Neural progenitor cell (in vitro differentiated cells): ENCODE data around the gene REC114. TPM values are rescaled to one million over a fixed set of nuclear protein-coding genes. Genes with fewer than 3 reads are reported as not detected.

Source experiments
- DNase-seq: peaks from one replicate; pipeline ENCODE4 v3.0.0-alpha.2; 2016; ENCODE audit warnings: low spot score
- H2AFZ ChIP-seq: fragments of 200-600 bp; sonication (generic); replicated peaks from 2 replicates; pipeline ENCODE4 v1.6.1; 2016; ENCODE audit warnings: antibody characterized with exemption
- H3F3A ChIP-seq: fragments of 200-600 bp; sonication (generic); 2 replicates; pipeline ENCODE4 v1.6.1; 2016; ENCODE audit warnings: antibody characterized with exemption, low read depth
- H3K27ac ChIP-seq: fragments of 200-600 bp; sonication (generic); 2 replicates; pipeline ENCODE4 v1.5.1; 2016; ENCODE audit warnings: mild to moderate bottlenecking
- H3K27me3 ChIP-seq: fragments of 200-600 bp; sonication (generic); 2 replicates; pipeline ENCODE4 v1.6.1; 2016; ENCODE audit warnings: mild to moderate bottlenecking, moderate library complexity
- H3K36me3 ChIP-seq: fragments of 200-600 bp; sonication (generic); 2 replicates; pipeline ENCODE4 v1.5.1; 2016
- H3K4me1 ChIP-seq: fragments of 200-600 bp; sonication (generic); 2 replicates; pipeline ENCODE4 v1.6.1; 2016; ENCODE audit warnings: mixed run types
- H3K4me2 ChIP-seq: fragments of 200-600 bp; sonication (generic); 2 replicates; pipeline ENCODE4 v1.6.1; 2016
- H3K4me3 ChIP-seq: fragments of 200-600 bp; sonication (generic); 2 replicates; pipeline ENCODE4 v1.5.1; 2016
- H3K79me2 ChIP-seq: fragments of 200-600 bp; sonication (generic); 2 replicates; pipeline ENCODE4 v1.6.1; 2016; ENCODE audit warnings: low read depth
- H3K9ac ChIP-seq: fragments of 200-600 bp; sonication (generic); 2 replicates; pipeline ENCODE4 v1.6.1; 2016
- H3K9me3 ChIP-seq: fragments of 200-600 bp; sonication (generic); 2 replicates; pipeline ENCODE4 v1.5.1; 2016; ENCODE audit warnings: low read depth
- H4K20me1 ChIP-seq: fragments of 200-600 bp; sonication (generic); 2 replicates; pipeline ENCODE4 v1.6.1; 2016; ENCODE audit warnings: low read depth
- H3K27ac Mint-ChIP-seq: 3 replicates; pipeline ENCODE4 v1.8.0; 2021; ENCODE audit warnings: mixed read lengths
- H3K27me3 Mint-ChIP-seq: 2 replicates; pipeline ENCODE4 v1.8.0; 2022; ENCODE audit warnings: low read depth, mild to moderate bottlenecking, inconsistent platforms, moderate library complexity, mixed read lengths; ENCODE audit not compliant: insufficient read depth
- H3K36me3 Mint-ChIP-seq: 3 replicates; pipeline ENCODE4 v1.8.0; 2021; ENCODE audit warnings: mixed read lengths
- H3K4me1 Mint-ChIP-seq: 3 replicates; pipeline ENCODE4 v1.8.0; 2021; ENCODE audit warnings: mixed read lengths
- H3K4me3 Mint-ChIP-seq: 3 replicates; pipeline ENCODE4 v1.8.0; 2021; ENCODE audit warnings: mild to moderate bottlenecking, moderate library complexity, mixed read lengths
- H3K9me3 Mint-ChIP-seq: 3 replicates; pipeline ENCODE4 v1.8.0; 2020; ENCODE audit warnings: mixed read lengths
- EZH2 ChIP-seq: fragments of 200-600 bp; sonication (generic); IDR thresholded peaks from 2 replicates; pipeline ENCODE4 v1.6.1; 2017; ENCODE audit warnings: antibody characterized with exemption, mild to moderate bottlenecking, moderate library complexity
- EZH2phosphoT487 ChIP-seq: fragments of 200-600 bp; sonication (generic); IDR thresholded peaks from 2 replicates; pipeline ENCODE4 v1.6.1; 2017; ENCODE audit warnings: antibody characterized with exemption
- total RNA-seq: library from RNA; depleted of rRNA; stranded (reverse); fragments of >200 nt; gene quantifications from 2 replicates; pipeline ENCODE4 v1.2.3, GENCODE V29; 2015; ENCODE audit warnings: low replicate concordance
- TF ChIP-seq, protein P1 (sequence below): fragments of 200-600 bp; sonication (generic); IDR thresholded peaks from 2 replicates; pipeline ENCODE4 v1.5.1; 2017; ENCODE audit warnings: antibody characterized with exemption, mild to moderate bottlenecking

Gene REC114
- total RNA-seq, 1 donor from 2014 or later = not detected

GRCh38 chr15:73597036-73597638 lies 154.2 kb downstream of the REC114 start:
- no peak for DNase-seq
- no peak overlapping the region for H3K27ac Mint-ChIP-seq
- TF ChIP-seq EZH2 (no peak), EZH2phosphoT487 (no peak)
- TF ChIP-seq, protein P1, sequence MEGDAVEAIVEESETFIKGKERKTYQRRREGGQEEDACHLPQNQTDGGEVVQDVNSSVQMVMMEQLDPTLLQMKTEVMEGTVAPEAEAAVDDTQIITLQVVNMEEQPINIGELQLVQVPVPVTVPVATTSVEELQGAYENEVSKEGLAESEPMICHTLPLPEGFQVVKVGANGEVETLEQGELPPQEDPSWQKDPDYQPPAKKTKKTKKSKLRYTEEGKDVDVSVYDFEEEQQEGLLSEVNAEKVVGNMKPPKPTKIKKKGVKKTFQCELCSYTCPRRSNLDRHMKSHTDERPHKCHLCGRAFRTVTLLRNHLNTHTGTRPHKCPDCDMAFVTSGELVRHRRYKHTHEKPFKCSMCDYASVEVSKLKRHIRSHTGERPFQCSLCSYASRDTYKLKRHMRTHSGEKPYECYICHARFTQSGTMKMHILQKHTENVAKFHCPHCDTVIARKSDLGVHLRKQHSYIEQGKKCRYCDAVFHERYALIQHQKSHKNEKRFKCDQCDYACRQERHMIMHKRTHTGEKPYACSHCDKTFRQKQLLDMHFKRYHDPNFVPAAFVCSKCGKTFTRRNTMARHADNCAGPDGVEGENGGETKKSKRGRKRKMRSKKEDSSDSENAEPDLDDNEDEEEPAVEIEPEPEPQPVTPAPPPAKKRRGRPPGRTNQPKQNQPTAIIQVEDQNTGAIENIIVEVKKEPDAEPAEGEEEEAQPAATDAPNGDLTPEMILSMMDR = no peak
- H3K27me3 ChIP-seq = no peaks in the 10 kb centered on the region
- peak overlapping the region; percentile 43 for H3K4me2 ChIP-seq
- peaks cover 93% of the 10 kb centered on the region for H4K20me1 ChIP-seq
- peaks cover 31% of the 10 kb centered on the region for H3F3A ChIP-seq
- peaks cover 100% of the 10 kb centered on the region for H3K79me2 ChIP-seq
- H3K27me3 Mint-ChIP-seq = peaks cover 4% of the 10 kb centered on the region
- peaks cover 33% of the 10 kb centered on the region for H3K4me1 Mint-ChIP-seq
- H3K4me3 ChIP-seq = no peak overlapping the region
- no peaks in the 10 kb centered on the region for H3K36me3 ChIP-seq
- peaks cover 72% of the 10 kb centered on the region for H3K4me1 ChIP-seq
- no peak overlapping the region for H3K4me3 Mint-ChIP-seq
- H3K9ac ChIP-seq = no peak overlapping the region
- H3K9me3 ChIP-seq = no peaks in the 10 kb centered on the region
- peak overlapping the region; percentile 71 for H3K27ac ChIP-seq
- no peak overlapping the region for H2AFZ ChIP-seq
- H3K36me3 Mint-ChIP-seq = peaks cover 8% of the 10 kb centered on the region
- H3K9me3 Mint-ChIP-seq = no peaks in the 10 kb centered on the region

DNA sequence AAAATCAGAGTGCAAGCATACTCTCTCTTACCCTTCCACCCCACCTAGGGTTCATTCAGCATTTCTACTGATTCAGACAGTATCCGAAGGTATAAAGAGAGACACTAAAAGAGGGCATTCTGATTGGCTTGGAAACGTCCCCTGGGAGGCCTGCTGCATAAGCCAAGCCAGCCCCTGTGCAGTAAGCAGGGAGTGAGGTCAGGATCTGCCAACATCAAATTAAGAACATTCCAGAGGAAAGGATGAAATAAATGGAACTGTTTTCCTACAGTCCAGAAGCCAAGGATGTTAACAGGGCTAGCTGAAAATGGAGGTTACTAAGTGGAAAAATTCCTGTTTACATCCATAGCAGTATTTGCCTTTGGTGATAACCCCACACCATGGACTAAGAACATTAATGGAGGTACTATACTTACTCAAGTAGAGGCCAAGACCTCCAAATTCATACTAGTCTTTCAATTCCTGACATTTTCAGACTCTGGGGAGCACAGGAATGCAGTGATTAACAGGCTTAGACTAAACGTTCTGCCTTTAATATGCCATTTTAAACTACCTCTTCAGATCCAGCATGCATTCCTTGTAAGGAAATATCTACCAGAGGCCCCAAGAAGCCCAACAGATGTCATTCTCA lies 155.7 kb downstream of the REC114 start:
- DNase-seq = no peak
- Mint-ChIP-seq H3K4me3 (no peak overlapping the region), H3K9me3 (no peaks in the 10 kb centered on the region), H3K36me3 (peaks cover 8% of the 10 kb centered on the region), H3K4me1 (peaks cover 33% of the 10 kb centered on the region), H3K27ac (no peak overlapping the region), H3K27me3 (peaks cover 4% of the 10 kb centered on the region)
- H3K79me2 ChIP-seq = peaks cover 100% of the 10 kb centered on the region
- peak overlapping the region; percentile 43 for H3K4me2 ChIP-seq
- H3K27ac ChIP-seq = no peak overlapping the region
- no peak overlapping the region for H3K9ac ChIP-seq
- no peaks in the 10 kb centered on the region for H3K27me3 ChIP-seq
- H3K4me1 ChIP-seq = peaks cover 84% of the 10 kb centered on the region
- H3K36me3 ChIP-seq = no peaks in the 10 kb centered on the region
- peaks cover 46% of the 10 kb centered on the region for H3F3A ChIP-seq
- H4K20me1 ChIP-seq = peaks cover 98% of the 10 kb centered on the region
- no peak overlapping the region for H2AFZ ChIP-seq
- TF ChIP-seq EZH2phosphoT487 (no peak), EZH2 (no peak)
- TF ChIP-seq, protein P1 = no peak
- no peaks in the 10 kb centered on the region for H3K9me3 ChIP-seq
- no peak overlapping the region for H3K4me3 ChIP-seq

GRCh38 chr15:73599934-73600333 lies 157.0 kb downstream of the REC114 start:
- Histone ChIP-seq H2AFZ (no peak overlapping the region), H3K9me3 (no peaks in the 10 kb centered on the region), H3K79me2 (peaks cover 100% of the 10 kb centered on the region), H3K27me3 (no peaks in the 10 kb centered on the region), H3K4me2 (peak overlapping the region; percentile 72), H3K9ac (no peak overlapping the region), H4K20me1 (peaks cover 98% of the 10 kb centered on the region), H3K4me1 (peaks cover 81% of the 10 kb centered on the region), H3K36me3 (no peaks in the 10 kb centered on the region), H3K4me3 (no peak overlapping the region), H3K27ac (no peak overlapping the region), H3F3A (peaks cover 50% of the 10 kb centered on the region)
- Mint-ChIP-seq H3K27me3 (peaks cover under 1% of the 10 kb centered on the region), H3K9me3 (no peaks in the 10 kb centered on the region), H3K27ac (peak overlapping the region; percentile 3), H3K36me3 (peaks cover 6% of the 10 kb centered on the region), H3K4me1 (peaks cover 31% of the 10 kb centered on the region), H3K4me3 (no peak overlapping the region)
- TF ChIP-seq EZH2phosphoT487 (no peak), EZH2 (no peak)
- TF ChIP-seq, protein P1 = no peak
- DNase-seq = no peak
